Measurements from ENCODE around the gene TBCK. TPM values are rescaled to one million over a fixed set of nuclear protein-coding genes. Genes with fewer than 3 reads are reported as not detected.

TBCK gene
- total and polyA plus RNA-seq, 2 of the 13 experiments (the other 11 are each of a cell fraction or from before 2014, with no cell fraction given): 51.0 to 62.4 TPM

- POLR2A ChIA-PET: no interaction called here
- WGBS (ENCODE audit: low lambda C conversion rate): 93% methylated on average over 5 of the region's 5 CpGs
These were observed 321.0 kb downstream of the TBCK start for GRCh38 chr4:105994841-105995501.

More at GRCh38 chr4:105994841-105995501, 321.0 kb downstream of the TBCK start:
- ATAC-seq: no peak
- BruUV-seq (replicated peaks): no TSS peak
- no peak for DNase-seq (ENCODE audit: low spot score)
- H3K27me3 ChIP-seq (ENCODE audit: control insufficient read depth in 1 of 2, insufficient read depth in 2 of 2, low read length in 2 of 2): no peaks in the 10 kb centered on the region
- H2AFZ ChIP-seq (ENCODE audit: low read length): no peak overlapping the region
- H3K36me3 ChIP-seq (replicated peaks in 1 of 2; ENCODE audit: control insufficient read depth in 1 of 2, insufficient read depth in 2 of 2, low read length in 2 of 2): no peaks in the 10 kb centered on the region
- no peak for TF ChIP-seq HIC2 (CRISPR knock-in tag; IDR thresholded peaks at IDR 0.05; ENCODE audit: low read depth)
- TF ChIP-seq SIX1 (CRISPR knock-in tag; IDR thresholded peaks at IDR 0.05; ENCODE audit: borderline replicate concordance): no peak
- TF ChIP-seq PLSCR1 (CRISPR knock-in tag; IDR thresholded peaks at IDR 0.05; ENCODE audit: borderline replicate concordance): no peak
- no peak for TF ChIP-seq ZFY (CRISPR knock-in tag; IDR thresholded peaks at IDR 0.05)
- TF ChIP-seq ZNF10 (CRISPR knock-in tag; IDR thresholded peaks at IDR 0.05; ENCODE audit: borderline replicate concordance, low read depth): no peak
- no peak for TF ChIP-seq HMGXB3 (CRISPR knock-in tag; IDR thresholded peaks at IDR 0.05; ENCODE audit: borderline replicate concordance)
- TF ChIP-seq SRSF9 (IDR thresholded peaks at IDR 0.05; ENCODE audit: borderline replicate concordance, insufficient read depth, low read depth, low read length, poor library complexity, severe bottlenecking): no peak
- no peak for TF ChIP-seq ZNF138 (CRISPR knock-in tag; IDR thresholded peaks at IDR 0.05; ENCODE audit: low read depth)
- TF ChIP-seq RARG (CRISPR knock-in tag; IDR thresholded peaks at IDR 0.05; ENCODE audit: low read depth): no peak
- TF ChIP-seq WIZ (CRISPR knock-in tag; IDR thresholded peaks at IDR 0.05): no peak
- TF ChIP-seq SRSF1 (optimal IDR thresholded peaks at IDR 0.05; ENCODE audit: low read depth, low read length): no peak
- no peak for TF ChIP-seq SOX5 (CRISPR knock-in tag; IDR thresholded peaks at IDR 0.05; ENCODE audit: borderline replicate concordance)
- no peak for TF ChIP-seq XRCC5 (optimal IDR thresholded peaks at IDR 0.05; ENCODE audit: low read length)
- no peak for TF ChIP-seq ZNF557 (CRISPR knock-in tag; IDR thresholded peaks at IDR 0.05)
- no peak for TF ChIP-seq PRPF4 (IDR thresholded peaks at IDR 0.05; ENCODE audit: low read depth, low read length, poor library complexity, severe bottlenecking)
- no peak for FAIRE-seq
- no peaks in the 10 kb centered on the region for H4K20me1 ChIP-seq (ENCODE audit: insufficient read depth, low read length)
- H3K4me2 ChIP-seq (ENCODE audit: low read depth, low read length): no peak overlapping the region
- intact Hi-C loops (cut with micrococcal nuclease; ENCODE audit: unreplicated experiment): no loop called here
- in situ Hi-C loops (cut with HindIII; ENCODE audit: extremely low pct_ligation_motif_present, low pct_unique_long_range_greater_than_20kb): no loop called here
- no peaks in the 10 kb centered on the region for H3K79me2 ChIP-seq (ENCODE audit: insufficient read depth, low read length)
- H3K27ac ChIP-seq (ENCODE audit: extremely low read length, insufficient read depth, low read length): no peak overlapping the region
- no peak overlapping the region for H3K9ac ChIP-seq (ENCODE audit: insufficient read depth, low read depth, low read length)
- peaks cover 35% of the 10 kb centered on the region for H3K4me1 ChIP-seq (ENCODE audit: insufficient read depth, low read length)
- H3K4me3 ChIP-seq (replicated peaks in 1 of 3; ENCODE audit: insufficient read depth in 1 of 3, low read depth in 2 of 3, low read length in 3 of 3): no peak overlapping the region
- CTCF ChIA-PET (ENCODE audit: low intra/inter-chr PET ratio, low total read pairs): no interaction called here
- no peaks in the 10 kb centered on the region for H3K9me3 ChIP-seq (ENCODE audit: low read length)
